Caki2 (cell line): Measurements from ENCODE around the gene LGALS9C. TPM values are rescaled to one million over a fixed set of nuclear protein-coding genes. Genes with fewer than 3 reads are reported as not detected.
"Not testable (repeated sequence)": the region's sequence is repeated elsewhere in the genome, so short reads cannot be mapped to it uniquely, and the experiment has no call there.

Experiments used
- DNase-seq: peaks from one replicate; pipeline ENCODE4 v3.0.0-alpha.2; 2015; ENCODE audit warnings: low read depth
- in situ Hi-C: cut with HindIII; loops from 2 replicates; pipeline ENCODE4 v1.10.0; 2016; ENCODE audit warnings: low sequenced_read_pairs, low pct_unique_long_range_greater_than_20kb, mixed read lengths
- total RNA-seq: library from RNA; depleted of rRNA; stranded (reverse); fragments of >200 nt; shearing (Covaris generic); gene quantifications from 2 replicates; pipeline ENCODE4 v1.2.3, GENCODE V29; 2014; ENCODE audit warnings: low replicate concordance; rRNA removed

The LGALS9C gene
- total RNA-seq, 1 experiment from 2014 or later: not detected

DNA sequence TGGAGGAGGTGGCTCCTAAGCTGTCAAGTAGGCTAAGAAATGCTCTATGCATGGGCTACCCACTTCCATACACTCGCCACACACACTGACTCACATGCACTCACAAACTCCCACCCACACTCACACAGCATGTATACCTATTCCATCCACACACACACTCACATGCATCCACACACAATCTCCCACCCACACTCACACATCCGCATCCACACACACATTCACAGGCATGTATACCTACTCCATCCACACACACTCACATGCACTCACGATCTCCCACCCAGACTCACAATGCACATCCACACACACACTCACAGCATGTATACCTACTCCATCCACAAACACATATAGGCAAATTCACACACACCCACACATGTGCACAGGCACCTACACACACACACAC is 32.1 kb downstream of the LGALS9C start:
- DNase-seq, in situ Hi-C loops: not testable (repeated sequence)

DNA sequence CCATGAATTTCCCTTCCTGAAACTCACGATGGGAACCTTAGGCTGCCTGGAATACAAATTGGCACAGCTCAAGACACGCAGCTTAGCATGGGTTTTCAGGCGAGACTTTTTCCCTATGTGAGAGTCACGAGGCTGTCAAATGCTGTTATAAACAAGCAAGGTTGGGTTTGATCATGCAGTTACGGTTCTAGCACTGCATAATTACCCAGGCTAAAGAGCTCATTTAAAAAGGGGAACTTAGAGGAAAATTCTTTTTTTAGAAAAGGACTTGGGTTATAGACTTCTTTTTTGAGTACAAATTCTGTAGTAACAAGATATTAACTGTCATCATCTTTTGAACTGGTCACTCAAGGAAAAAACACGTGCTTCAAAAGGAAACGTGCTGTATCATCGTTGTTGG is 44.5 kb downstream of the LGALS9C start:
- in situ Hi-C loops, DNase-seq: not testable (repeated sequence)

DNA sequence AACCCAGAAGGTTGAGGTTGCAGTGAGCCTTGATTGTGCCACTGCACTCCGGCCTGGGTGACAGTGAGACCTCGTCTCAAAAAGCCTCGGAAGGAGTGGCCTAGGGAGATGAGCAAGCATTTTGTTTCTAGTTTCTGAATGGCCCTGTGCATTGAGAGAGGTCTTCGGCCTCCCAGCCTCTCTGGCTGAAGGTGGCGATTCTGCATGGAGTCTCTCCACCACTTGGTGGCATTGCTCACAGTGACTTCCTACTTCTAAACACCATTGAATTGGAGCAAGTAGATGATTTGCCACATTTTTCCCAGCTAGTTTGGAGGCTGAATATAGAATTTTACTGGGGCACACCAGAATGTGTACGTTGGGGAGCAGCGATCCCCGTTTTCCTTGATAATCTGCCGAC is 48.4 kb downstream of the LGALS9C start:
- in situ Hi-C loops, DNase-seq: not testable (repeated sequence)

- in situ Hi-C loops: not testable (repeated sequence)
These were observed 49.7 kb downstream of the LGALS9C start for GRCh38 chr17:18526168-18526800.

GRCh38 chr17:18527354-18527753 is 50.8 kb downstream of the LGALS9C start:
- in situ Hi-C loops, DNase-seq: not testable (repeated sequence)

More at GRCh38 chr17:18526168-18526800, 49.7 kb downstream of the LGALS9C start:
- not testable (repeated sequence) for DNase-seq

GRCh38 chr17:18528435-18528834 is 51.8 kb downstream of the LGALS9C start:
- DNase-seq, in situ Hi-C loops: not testable (repeated sequence)

DNA sequence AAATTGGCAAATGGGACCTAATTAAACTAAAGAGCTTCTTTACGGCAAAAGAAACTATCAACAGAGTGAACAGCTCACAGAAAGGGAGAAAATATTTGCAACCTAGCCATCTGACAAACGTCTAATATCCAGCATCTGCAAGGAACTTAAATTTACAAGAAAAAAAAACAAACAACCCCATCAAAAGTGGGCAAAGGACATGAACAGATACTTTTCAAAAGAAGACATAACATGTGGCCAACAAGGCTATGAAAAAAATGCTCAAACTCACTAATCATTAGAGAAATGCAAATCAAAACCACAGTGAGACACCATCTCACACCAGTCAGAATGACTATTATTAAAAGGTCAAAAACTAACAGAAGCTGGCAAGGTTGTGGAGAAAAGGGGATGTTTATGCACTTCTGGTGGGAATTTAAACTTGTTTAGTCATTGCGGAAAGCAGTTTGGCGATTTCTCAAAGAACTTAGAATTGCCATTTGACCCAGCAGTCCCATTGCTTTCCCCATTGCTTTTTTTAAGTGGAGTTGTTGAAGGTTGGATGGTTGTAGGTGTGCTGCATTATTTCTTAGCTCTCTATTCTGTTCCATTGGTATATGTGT is 52.4 kb downstream of the LGALS9C start:
- in situ Hi-C loops, DNase-seq: not testable (repeated sequence)

DNA sequence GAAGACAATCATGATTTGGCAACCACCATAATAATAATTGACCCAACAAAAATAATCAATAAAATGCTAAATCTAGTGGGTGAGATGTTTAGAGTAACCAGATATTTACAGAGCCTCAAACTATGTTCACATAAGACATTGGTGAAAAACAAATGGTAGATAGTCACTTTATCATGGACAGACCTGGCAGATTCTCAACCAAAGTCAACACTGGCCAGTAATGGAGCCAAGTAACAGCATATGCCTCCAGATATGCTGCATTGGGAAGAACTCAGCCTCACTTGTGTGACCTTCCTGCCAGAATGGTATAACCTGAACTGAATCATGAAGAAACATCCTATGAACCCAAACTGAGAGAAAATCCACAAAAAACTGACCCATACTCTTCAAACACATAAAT is 53.8 kb downstream of the LGALS9C start:
- in situ Hi-C loops, DNase-seq: not testable (repeated sequence)

GRCh38 chr17:18542234-18542633 is 65.6 kb downstream of the LGALS9C start:
- in situ Hi-C loops: not testable (repeated sequence)

DNA sequence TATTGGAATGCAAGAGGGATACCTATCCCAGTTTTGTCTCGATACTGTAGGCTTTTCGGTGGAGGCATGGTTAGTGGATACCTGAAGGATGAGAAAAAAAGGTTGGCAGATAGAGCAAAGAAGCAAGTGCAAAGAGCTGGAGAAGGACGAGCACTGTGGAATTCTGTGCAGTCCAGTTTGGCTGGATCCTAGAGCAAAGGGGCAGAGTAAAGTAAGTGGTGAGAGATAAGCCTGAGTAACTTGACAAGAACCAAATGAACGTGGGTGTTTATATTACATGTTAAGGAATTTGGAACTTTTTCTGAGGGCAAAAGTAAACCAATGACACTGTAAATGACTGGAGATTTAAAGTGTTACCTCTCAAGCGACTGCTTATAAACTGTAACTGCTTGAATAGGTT is 66.3 kb downstream of the LGALS9C start:
- in situ Hi-C loops, DNase-seq: not testable (repeated sequence)

More at GRCh38 chr17:18542234-18542633, 65.6 kb downstream of the LGALS9C start:
- not testable (repeated sequence) for DNase-seq

Other genes with a start within 250 kb of the LGALS9C start
- gene FLII, start 218.1 kb upstream of the LGALS9C start, total RNA-seq: 313 and 353 TPM in 2 replicates
- gene MIEF2, start 216.1 kb upstream of the LGALS9C start, total RNA-seq: 24.6 and 28.4 TPM in 2 replicates
- 11.9 and 15.9 TPM in 2 replicates for gene TOP3A, start 161.8 kb upstream of the LGALS9C start, total RNA-seq
- gene SMCR8, start 161.5 kb upstream of the LGALS9C start, total RNA-seq: 7.0 and 9.7 TPM in 2 replicates
- gene SHMT1, start 113.2 kb upstream of the LGALS9C start, total RNA-seq: 83.3 and 108 TPM in 2 replicates
- gene EVPLL, start 99.0 kb upstream of the LGALS9C start, total RNA-seq: not detected in 2 replicates
- gene TBC1D28, start 167.6 kb downstream of the LGALS9C start, total RNA-seq: not detected in 2 replicates
- 0.10 TPM in 1 of 2 replicates, not detected in the other for gene FOXO3B, start 205.5 kb downstream of the LGALS9C start, total RNA-seq